Renal pelvis (tissue), 3 donors: ENCODE measurements around the gene FCHSD1. TPM values are rescaled to one million over a fixed set of nuclear protein-coding genes. Genes with fewer than 3 reads are reported as not detected.

Source experiments
- polyA plus RNA-seq, 3 donors: library from polyadenylated mRNA; unstranded; fragments of 120-200 nt; gene quantifications; one replicate each; pipeline ENCODE4 v1.2.1, GENCODE V29; 2013; ENCODE audit not compliant: insufficient read length in 3 of 3

FCHSD1 gene
- polyA plus RNA-seq, 3 donors, result 11.4 to 16.2 (median 14.7) TPM

Other genes with a start within 250 kb of the FCHSD1 start
- gene PCDHGA9, start 248.6 kb downstream of the FCHSD1 start, polyA plus RNA-seq, result 1 to 10 TPM; 4.8 to 6.1 (median 5.5) TPM
- 1 to 10 TPM; 6.8 to 7.8 (median 7.3) TPM for gene PCDHGB6, start 243.4 kb downstream of the FCHSD1 start, polyA plus RNA-seq
- 1 to 10 TPM; 3.1 to 3.7 (median 3.4) TPM for gene PCDHGA10, start 238.4 kb downstream of the FCHSD1 start, polyA plus RNA-seq
- 10 to 100 TPM; 11.0 to 17.3 (median 16.1) TPM for gene PCDHGB7, start 233.7 kb downstream of the FCHSD1 start, polyA plus RNA-seq
- 1 to 10 TPM; 3.8 to 6.3 (median 4.9) TPM for gene PCDHGA11, start 230.4 kb downstream of the FCHSD1 start, polyA plus RNA-seq
- gene PCDHGA12, start 220.9 kb downstream of the FCHSD1 start, polyA plus RNA-seq, result 1 to 10 TPM; 1.1 to 2.9 (median 1.8) TPM
- gene PCDHGC3, start 175.5 kb downstream of the FCHSD1 start, polyA plus RNA-seq, result 100 to 1,000 TPM in 1 of 3 donors, 10 to 100 TPM in 2; 91.6 to 131 (median 92.5) TPM
- gene PCDHGC4, start 166.4 kb downstream of the FCHSD1 start, polyA plus RNA-seq, result 1 to 10 TPM; 3.3 to 4.3 (median 3.8) TPM
- 1 to 10 TPM in 1 of 3 donors, under 1 TPM in 2; 0.40 to 1.1 (median 0.93) TPM for gene PCDHGC5, start 162.3 kb downstream of the FCHSD1 start, polyA plus RNA-seq
- gene DIAPH1, start 32.4 kb downstream of the FCHSD1 start, polyA plus RNA-seq, result 10 to 100 TPM; 70.6 to 81.0 (median 76.5) TPM
- gene HDAC3, start 14.6 kb downstream of the FCHSD1 start, polyA plus RNA-seq, result 100 to 1,000 TPM in 2 of 3 donors, 10 to 100 TPM in 1; 92.2 to 123 (median 118) TPM
- 1 to 10 TPM; 1.2 to 1.8 (median 1.4) TPM for gene RELL2, start 14.4 kb downstream of the FCHSD1 start, polyA plus RNA-seq
- 10 to 100 TPM; 20.3 to 25.1 (median 21.6) TPM for gene ARAP3, start 30.8 kb upstream of the FCHSD1 start, polyA plus RNA-seq
- 10 to 100 TPM; 23.9 to 30.4 (median 24.8) TPM for gene PCDH1, start 227.0 kb upstream of the FCHSD1 start, polyA plus RNA-seq